GM23338 (cell line): ENCODE data around the gene CCDC3. TPM values are rescaled to one million over a fixed set of nuclear protein-coding genes. Genes with fewer than 3 reads are reported as not detected.

Source experiments
- ATAC-seq: fragments of 200-7000 bp; cut with Tn5 transposase; 3 replicates; pipeline ENCODE4 v1.9.1; 2020
- DNase-seq: peaks from one replicate; pipeline ENCODE4 v3.0.0-alpha.2; 2015; ENCODE audit warnings: low spot score
- H2AFZ ChIP-seq: fragments of 200-600 bp; sonication (generic); 2 replicates; pipeline ENCODE4 v1.8.0; 2016; ENCODE audit warnings: antibody characterized with exemption, mild to moderate bottlenecking, moderate library complexity
- H3F3A ChIP-seq: fragments of 200-600 bp; sonication (generic); replicated peaks from 2 replicates; pipeline ENCODE4 v1.8.0; 2017; ENCODE audit warnings: antibody characterized with exemption, mixed run types, low read depth
- H3K27ac ChIP-seq: fragments of 200-600 bp; sonication (generic); 2 replicates; pipeline ENCODE4 v1.6.1; 2016; ENCODE audit warnings: low read depth
- H3K27me3 ChIP-seq: fragments of 200-600 bp; sonication (generic); 2 replicates; pipeline ENCODE4 v1.8.0; 2016; ENCODE audit warnings: mild to moderate bottlenecking, mixed run types, moderate library complexity; ENCODE audit not compliant: insufficient read depth
- H3K36me3 ChIP-seq: fragments of 200-600 bp; sonication (generic); 2 replicates; pipeline ENCODE4 v1.8.0; 2016; ENCODE audit warnings: mild to moderate bottlenecking; ENCODE audit not compliant: insufficient read depth
- H3K4me1 ChIP-seq: fragments of 200-600 bp; sonication (generic); 2 replicates; pipeline ENCODE4 v1.8.0; 2016; ENCODE audit warnings: mild to moderate bottlenecking, moderate library complexity; ENCODE audit not compliant: insufficient read depth
- H3K4me2 ChIP-seq: fragments of 200-600 bp; sonication (generic); 2 replicates; pipeline ENCODE4 v1.7.1; 2017; ENCODE audit warnings: mixed run types
- H3K4me3 ChIP-seq: fragments of 200-600 bp; sonication (generic); 2 replicates; pipeline ENCODE4 v1.6.1; 2016; ENCODE audit warnings: mixed run types
- H3K79me2 ChIP-seq: fragments of 200-600 bp; sonication (generic); replicated peaks from 2 replicates; pipeline ENCODE4 v1.8.0; 2017; ENCODE audit warnings: mild to moderate bottlenecking; ENCODE audit not compliant: insufficient read depth
- H3K9me2 ChIP-seq: fragments of 200-600 bp; sonication (generic); 2 replicates; pipeline ENCODE4 v1.8.0; 2017; ENCODE audit not compliant: insufficient read depth
- H4K20me1 ChIP-seq: fragments of 200-600 bp; sonication (generic); replicated peaks from 2 replicates; pipeline ENCODE4 v1.8.0; 2017; ENCODE audit warnings: mild to moderate bottlenecking; ENCODE audit not compliant: insufficient read depth
- H3K27ac Mint-ChIP-seq: 2 replicates; pipeline ENCODE4 v1.8.0; 2020; ENCODE audit warnings: inconsistent platforms, mild to moderate bottlenecking, moderate library complexity, mixed read lengths
- H3K27me3 Mint-ChIP-seq: 3 replicates; pipeline ENCODE4 v1.8.0; 2022; ENCODE audit warnings: low read depth, mild to moderate bottlenecking, moderate library complexity, mixed read lengths, inconsistent platforms; ENCODE audit not compliant: insufficient read depth, poor library complexity
- H3K36me3 Mint-ChIP-seq: 3 replicates; pipeline ENCODE4 v1.8.0; 2021; ENCODE audit warnings: low read depth, mild to moderate bottlenecking, inconsistent platforms, moderate library complexity, mixed read lengths
- H3K4me1 Mint-ChIP-seq: 3 replicates; pipeline ENCODE4 v1.8.0; 2020; ENCODE audit warnings: mild to moderate bottlenecking, inconsistent platforms, mixed read lengths
- H3K4me3 Mint-ChIP-seq: 3 replicates; pipeline ENCODE4 v1.8.0; 2021; ENCODE audit warnings: moderate library complexity, mild to moderate bottlenecking, inconsistent platforms, mixed read lengths
- H3K9me3 Mint-ChIP-seq: 3 replicates; pipeline ENCODE4 v1.8.0; 2020; ENCODE audit warnings: moderate library complexity, mild to moderate bottlenecking, inconsistent platforms, mixed read lengths
- CTCF ChIP-seq, 2 experiments: fragments of 200-600 bp in 1 of 2; sonication (generic) in 1 of 2; conservative IDR thresholded peaks; 2 replicates each; pipeline versions ENCODE4 v1.5.1 to v1.6.1; 2016 to 2017; ENCODE audit warnings: antibody characterized with exemption in 2 of 2, low read depth in 2 of 2, mild to moderate bottlenecking in 2 of 2, moderate library complexity in 1 of 2
- EZH2phosphoT487 ChIP-seq: fragments of 200-600 bp; sonication (generic); IDR thresholded peaks from one replicate; pipeline ENCODE4 v1.8.1; 2018; ENCODE audit warnings: antibody characterized with exemption; ENCODE audit not compliant: unreplicated experiment
- JUNB ChIP-seq: IDR thresholded peaks from one replicate; pipeline ENCODE4 v1.6.1; 2016; ENCODE audit warnings: antibody characterized with exemption; ENCODE audit not compliant: unreplicated experiment
- NANOG ChIP-seq: IDR thresholded peaks from 2 replicates; pipeline ENCODE4 v1.6.1; 2016; ENCODE audit warnings: antibody characterized with exemption, borderline replicate concordance
- POLR2AphosphoS5 ChIP-seq: IDR thresholded peaks from 2 replicates; pipeline ENCODE4 v1.6.1; 2016; ENCODE audit warnings: antibody characterized with exemption, low read depth
- STAT1 ChIP-seq: IDR thresholded peaks from one replicate; pipeline ENCODE4 v1.6.1; 2016; ENCODE audit warnings: antibody characterized with exemption; ENCODE audit not compliant: unreplicated experiment
- ZNF114 ChIP-seq: fragments of 250-450 bp; sonication (Bioruptor Pico); IDR thresholded peaks from 2 replicates; pipeline ENCODE4 v1.5.0; 2020; ENCODE audit warnings: mild to moderate bottlenecking, moderate library complexity
- ZNF331 ChIP-seq: fragments of 250-450 bp; sonication (Bioruptor Pico); IDR thresholded peaks from 2 replicates; pipeline ENCODE4 v1.5.0; 2020; ENCODE audit warnings: low read depth, mild to moderate bottlenecking, moderate library complexity
- ZNF462 ChIP-seq: fragments of 250-450 bp; sonication (Bioruptor Pico); IDR thresholded peaks from 2 replicates; pipeline ENCODE4 v1.5.0; 2020; ENCODE audit warnings: mild to moderate bottlenecking, moderate library complexity
- polyA plus RNA-seq: library from polyadenylated mRNA; unstranded; fragments of >200 nt; fragmentation: Nextera tagmentation; extraction: Ambion mirVana; gene quantifications from 2 replicates; pipeline ENCODE4 v1.2.1, GENCODE V29; 2016
- total RNA-seq: library from RNA; depleted of rRNA; stranded (reverse); fragments of >200 nt; shearing (Covaris generic); gene quantifications from 2 replicates; pipeline ENCODE4 v1.2.3, GENCODE V29; 2014

The CCDC3 gene
- total and polyA plus RNA-seq, 2 experiments from 2014 or later, result 1.4 to 5.2 TPM

GRCh38 chr10:12909182-12909835 is 92.2 kb downstream of the CCDC3 start:
- H3K4me1 Mint-ChIP-seq, result no peaks in the 10 kb centered on the region
- H3K27ac Mint-ChIP-seq, result no peak overlapping the region
- no peaks in the 10 kb centered on the region for H3K4me1 ChIP-seq
- TF ChIP-seq CTCF (conservative IDR thresholded peaks at IDR 0.05; ENCODE audit: low read depth in 2 of 2) (no peak), ZNF114 (CRISPR knock-in tag) (no peak), NANOG (no peak), JUNB (no peak), ZNF331 (no peak), STAT1 (no peak), EZH2phosphoT487 (no peak)
- no peak for DNase-seq
- no peak overlapping the region for H3K27ac ChIP-seq
- H3K4me2 ChIP-seq, result no peak overlapping the region
- H3K27me3 Mint-ChIP-seq, result peaks cover 9% of the 10 kb centered on the region
- H2AFZ ChIP-seq, result no peak overlapping the region
- H3F3A ChIP-seq, result no peaks in the 10 kb centered on the region
- H3K79me2 ChIP-seq, result no peaks in the 10 kb centered on the region
- no peak overlapping the region for H3K4me3 Mint-ChIP-seq
- no peaks in the 10 kb centered on the region for H3K27me3 ChIP-seq
- no peak overlapping the region for H3K4me3 ChIP-seq
- H3K9me2 ChIP-seq, result no peaks in the 10 kb centered on the region
- H3K9me3 Mint-ChIP-seq, result no peaks in the 10 kb centered on the region
- no peaks in the 10 kb centered on the region for H3K36me3 ChIP-seq
- no peak for ATAC-seq
- no peaks in the 10 kb centered on the region for H3K36me3 Mint-ChIP-seq
- H4K20me1 ChIP-seq, result no peaks in the 10 kb centered on the region

GRCh38 chr10:12908773-12909172 is 92.7 kb downstream of the CCDC3 start:
- Mint-ChIP-seq H3K4me1 (no peaks in the 10 kb centered on the region), H3K27me3 (peaks cover 9% of the 10 kb centered on the region)
- H3F3A ChIP-seq, result no peaks in the 10 kb centered on the region

More at GRCh38 chr10:12908773-12909172, 92.7 kb downstream of the CCDC3 start:
- no peaks in the 10 kb centered on the region for H3K36me3 Mint-ChIP-seq
- ATAC-seq (no peak), DNase-seq (no peak)
- Histone ChIP-seq H2AFZ (no peak overlapping the region), H3K27me3 (no peaks in the 10 kb centered on the region), H3K79me2 (no peaks in the 10 kb centered on the region), H3K4me2 (no peak overlapping the region), H3K4me3 (no peak overlapping the region), H4K20me1 (no peaks in the 10 kb centered on the region), H3K4me1 (no peaks in the 10 kb centered on the region), H3K9me2 (no peaks in the 10 kb centered on the region), H3K36me3 (no peaks in the 10 kb centered on the region), H3K27ac (no peak overlapping the region)
- no peak overlapping the region for H3K4me3 Mint-ChIP-seq
- TF ChIP-seq POLR2AphosphoS5 (no peak), ZNF462 (CRISPR knock-in tag) (no peak)
- H3K27ac Mint-ChIP-seq, result no peak overlapping the region
- no peaks in the 10 kb centered on the region for H3K9me3 Mint-ChIP-seq
